Measurements from ENCODE around the gene CEP128.

Gene CEP128

GRCh38 chr14:80606347-80606772, 335.2 kb downstream of the CEP128 start:
- peak; percentile 68 for DNase-seq (ENCODE audit: low read depth)
- TF ChIP-seq CTCF (IDR thresholded peaks at IDR 0.05; ENCODE audit: control insufficient read depth, extremely low read depth, insufficient read depth): no peak

GRCh38 chr14:80605536-80605935, 336.0 kb downstream of the CEP128 start:
- no peak for DNase-seq (ENCODE audit: low read depth)
- no peak for TF ChIP-seq CTCF (IDR thresholded peaks at IDR 0.05; ENCODE audit: control insufficient read depth, extremely low read depth, insufficient read depth)
- H3K4me3 ChIP-seq (ENCODE audit: low read depth, low read length): no peak overlapping the region

More at GRCh38 chr14:80606347-80606772, 335.2 kb downstream of the CEP128 start:
- no peak overlapping the region for H3K4me3 ChIP-seq (ENCODE audit: low read depth, low read length)

GRCh38 chr14:80602946-80603345, 338.6 kb downstream of the CEP128 start:
- no peak for DNase-seq (ENCODE audit: low read depth)
- no peak for TF ChIP-seq CTCF (IDR thresholded peaks at IDR 0.05; ENCODE audit: control insufficient read depth, extremely low read depth, insufficient read depth)
- no peak overlapping the region for H3K4me3 ChIP-seq (ENCODE audit: low read depth, low read length)

GRCh38 chr14:80587096-80587724, 354.3 kb downstream of the CEP128 start:
- peak; percentile 53 for TF ChIP-seq CTCF (IDR thresholded peaks at IDR 0.05; ENCODE audit: control insufficient read depth, extremely low read depth, insufficient read depth)
- no peak overlapping the region for H3K4me3 ChIP-seq (ENCODE audit: low read depth, low read length)
- DNase-seq (ENCODE audit: low read depth): no peak

GRCh38 chr14:80586131-80586530, 355.4 kb downstream of the CEP128 start:
- H3K4me3 ChIP-seq (ENCODE audit: low read depth, low read length): no peak overlapping the region
- DNase-seq (ENCODE audit: low read depth): no peak
- TF ChIP-seq CTCF (IDR thresholded peaks at IDR 0.05; ENCODE audit: control insufficient read depth, extremely low read depth, insufficient read depth): no peak

GRCh38 chr14:80585506-80585835, 356.1 kb downstream of the CEP128 start:
- no peak overlapping the region for H3K4me3 ChIP-seq (ENCODE audit: low read depth, low read length)
- no peak for DNase-seq (ENCODE audit: low read depth)
- no peak for TF ChIP-seq CTCF (IDR thresholded peaks at IDR 0.05; ENCODE audit: control insufficient read depth, extremely low read depth, insufficient read depth)

Measured in LNCaP clone FGC (cell line).